ENCODE results near the gene JMJD7.
"Not testable (repeated sequence)": the region's sequence is repeated elsewhere in the genome, so short reads cannot be mapped to it uniquely, and the experiment has no call there.

JMJD7 gene

GRCh38 chr15:41822471-41822870, 5.4 kb upstream of the JMJD7 start:
- no peak for DNase-seq (ENCODE audit: low spot score)

GRCh38 chr15:41822957-41823356, 4.9 kb upstream of the JMJD7 start:
- no peak for DNase-seq (ENCODE audit: low spot score)

DNA sequence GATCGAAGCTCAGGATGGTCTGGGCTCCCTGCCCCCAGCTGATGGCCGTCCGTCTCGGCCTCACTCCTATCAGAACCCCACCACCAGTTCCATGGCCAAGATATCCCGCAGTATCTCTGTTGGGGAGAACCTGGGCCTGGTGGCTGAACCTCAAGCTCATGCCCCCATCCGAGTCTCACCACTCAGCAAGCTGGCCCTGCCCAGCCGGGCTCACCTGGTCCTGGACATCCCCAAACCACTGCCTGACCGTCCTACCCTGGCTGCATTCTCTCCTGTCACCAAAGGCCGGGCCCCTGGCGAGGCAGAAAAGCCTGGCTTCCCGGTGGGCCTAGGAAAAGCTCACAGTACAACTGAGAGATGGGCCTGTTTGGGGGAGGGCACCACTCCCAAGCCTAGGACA, 4.4 kb upstream of the JMJD7 start:
- DNase-seq (ENCODE audit: low spot score), result no peak

DNA sequence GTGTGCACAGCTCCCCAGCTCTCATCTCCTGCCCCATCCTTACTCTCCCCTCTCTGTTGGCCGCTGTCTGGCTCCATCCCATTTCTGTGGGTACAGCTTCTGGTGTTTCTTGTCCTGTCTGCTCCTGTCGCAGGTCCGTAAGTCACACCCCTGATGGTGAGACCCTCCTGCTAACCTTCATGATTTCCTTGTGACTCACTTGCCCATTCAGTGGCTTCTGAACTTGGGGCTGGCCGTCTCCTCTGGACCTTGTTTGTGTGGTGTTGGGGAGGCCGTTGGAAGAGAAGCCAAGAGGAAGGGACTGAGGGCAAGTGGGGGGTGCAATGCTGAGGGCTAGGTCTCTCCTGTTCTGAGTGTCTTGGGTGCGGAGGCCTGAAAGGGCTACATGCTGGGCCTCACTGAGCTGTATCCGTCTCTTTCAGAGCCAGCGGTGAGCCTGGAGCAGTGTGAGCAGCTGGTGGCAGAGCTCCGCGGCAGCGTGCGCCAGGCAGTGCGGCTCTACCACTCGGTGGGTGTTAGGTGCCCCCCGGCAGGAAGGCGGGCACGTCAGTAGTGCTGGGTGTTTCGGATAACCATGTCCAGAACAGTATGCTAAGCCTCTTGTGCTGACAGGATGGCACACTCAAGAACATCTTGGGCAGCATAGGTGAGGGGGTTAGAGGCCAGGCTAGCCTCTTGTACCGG, 3.7 kb upstream of the JMJD7 start:
- DNase-seq (ENCODE audit: low spot score), result no peak

DNA sequence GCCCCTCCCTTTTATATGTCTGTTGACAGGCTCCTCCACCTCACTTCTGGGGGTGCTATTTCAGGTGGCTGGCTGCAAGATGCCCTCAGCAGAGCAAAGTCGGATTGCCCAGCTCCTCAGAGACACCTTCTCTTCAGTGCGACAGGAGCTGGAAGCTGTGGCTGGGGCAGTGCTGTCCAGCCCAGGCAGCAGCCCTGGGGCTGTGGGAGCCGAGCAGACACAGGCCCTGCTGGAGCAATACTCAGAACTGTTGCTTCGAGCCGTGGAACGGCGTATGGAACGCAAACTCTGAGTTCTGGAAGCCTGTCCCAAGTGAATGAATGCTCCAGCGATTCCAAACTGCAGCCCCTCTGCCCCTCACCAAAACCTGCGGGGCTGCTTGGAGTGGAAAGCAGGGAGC, 2.7 kb upstream of the JMJD7 start:
- no peak for DNase-seq (ENCODE audit: low spot score)

- DNase-seq (ENCODE audit: low spot score), result no peak
Observed at GRCh38 chr15:41825572-41826535, 2.0 kb upstream of the JMJD7 start.

GRCh38 chr15:41827290-41827879, 507 bp upstream of the JMJD7 start:
- DNase-seq (ENCODE audit: low spot score), result peak; percentile 46

GRCh38 chr15:41828807-41829141, 882 bp downstream of the JMJD7 start:
- DNase-seq (ENCODE audit: low spot score), result no peak

DNA sequence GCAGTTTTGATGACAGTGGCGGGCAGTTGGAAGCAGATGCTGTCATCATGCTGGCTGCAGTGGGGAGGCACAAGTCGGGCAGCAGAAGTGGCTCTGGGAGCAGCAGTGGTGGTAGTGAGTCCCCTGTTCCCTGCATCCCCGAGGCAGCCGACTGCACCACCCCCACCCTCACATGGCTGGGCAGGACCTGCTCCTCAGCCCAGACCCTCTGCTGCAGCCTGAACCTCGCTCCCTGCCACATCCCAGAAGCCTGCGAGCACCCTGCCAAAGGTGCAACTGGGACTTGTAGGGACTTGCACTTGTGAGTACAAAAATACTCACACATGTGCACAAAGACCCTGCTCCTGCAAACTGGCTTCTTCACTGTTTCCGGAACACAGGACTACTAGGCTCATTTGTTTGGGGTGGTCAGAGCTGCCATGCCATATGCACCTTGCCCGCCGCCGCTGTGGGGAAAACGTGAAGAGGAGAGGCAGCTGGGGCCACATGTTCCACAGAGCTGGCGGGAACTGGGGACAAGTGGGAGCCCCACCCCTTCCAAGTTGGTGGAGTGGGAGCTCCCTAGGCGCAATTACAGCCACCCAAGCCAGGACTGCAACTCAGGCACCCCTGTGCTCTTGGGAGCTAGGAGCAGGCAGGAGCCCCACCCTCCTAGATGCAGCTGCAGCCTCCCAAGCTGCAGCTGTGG, 2.2 kb downstream of the JMJD7 start:
- no peak for DNase-seq (ENCODE audit: low spot score)

DNA sequence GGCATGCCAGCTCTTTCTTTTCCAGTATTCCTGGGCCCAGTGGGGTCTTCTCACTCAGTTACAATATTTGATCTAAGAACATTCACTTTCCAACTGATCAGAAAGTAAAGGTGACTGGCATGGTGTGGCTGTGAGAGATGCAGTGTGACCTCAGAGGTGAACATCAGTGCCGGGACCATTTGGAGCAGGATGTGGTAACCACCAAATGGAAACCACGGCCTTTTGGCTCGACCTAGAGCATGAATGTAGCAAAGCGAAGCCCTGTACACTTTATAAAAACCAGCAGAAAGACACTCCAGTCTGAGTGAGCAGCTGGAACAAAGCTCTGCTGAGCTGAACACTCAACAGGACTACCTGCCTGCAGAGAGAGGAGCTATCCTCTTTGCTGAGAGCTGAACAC, 3.4 kb downstream of the JMJD7 start:
- not testable (repeated sequence) for DNase-seq (ENCODE audit: low spot score)

DNA sequence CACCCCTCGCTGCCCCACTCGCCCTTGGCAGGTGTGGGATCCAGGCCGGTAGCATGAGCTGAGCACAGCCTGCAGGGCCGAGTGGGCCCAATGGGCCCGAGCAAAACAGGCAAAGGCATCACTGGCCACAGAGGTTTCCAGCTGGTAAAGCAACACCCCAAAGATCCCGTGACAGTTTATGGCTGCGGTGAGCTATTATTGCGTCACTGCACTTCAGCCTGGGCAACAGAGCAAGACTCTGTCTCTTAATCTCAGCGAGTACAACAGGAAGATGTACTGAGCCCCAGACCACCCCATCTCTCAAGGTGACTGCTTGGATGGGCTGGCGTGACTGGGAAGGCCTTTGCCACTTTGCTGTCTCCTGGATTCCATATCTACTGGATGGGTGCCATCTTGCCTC, 4.3 kb downstream of the JMJD7 start:
- no peak for DNase-seq (ENCODE audit: low spot score)

DNA sequence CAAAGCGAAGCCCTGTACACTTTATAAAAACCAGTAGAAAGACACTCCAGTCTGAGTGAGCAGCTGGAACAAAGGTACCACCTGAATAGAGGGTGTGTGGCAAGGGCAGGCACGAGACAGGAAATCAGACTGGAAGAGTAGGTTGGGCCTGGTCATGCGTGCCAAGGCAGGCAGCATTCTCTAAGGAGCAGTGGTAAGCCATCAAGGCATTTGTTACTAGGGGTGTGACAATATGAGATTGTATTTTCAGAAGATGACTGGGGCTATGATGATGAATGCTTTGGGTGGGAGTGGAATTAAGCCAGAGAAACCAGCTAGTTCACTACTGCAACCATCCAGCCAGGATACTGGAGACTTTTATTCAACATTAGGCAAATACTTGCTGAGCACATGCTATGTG, 5.0 kb downstream of the JMJD7 start:
- DNase-seq (ENCODE audit: low spot score), result peak; percentile 18

GRCh38 chr15:41834096-41834495, 6.2 kb downstream of the JMJD7 start:
- DNase-seq (ENCODE audit: low spot score), result no peak

- DNase-seq (ENCODE audit: low spot score), result no peak
Observed at GRCh38 chr15:41836073-41836472, 8.2 kb downstream of the JMJD7 start.

GRCh38 chr15:41836713-41837454, 9.0 kb downstream of the JMJD7 start:
- DNase-seq (ENCODE audit: low spot score), result no peak

DNA sequence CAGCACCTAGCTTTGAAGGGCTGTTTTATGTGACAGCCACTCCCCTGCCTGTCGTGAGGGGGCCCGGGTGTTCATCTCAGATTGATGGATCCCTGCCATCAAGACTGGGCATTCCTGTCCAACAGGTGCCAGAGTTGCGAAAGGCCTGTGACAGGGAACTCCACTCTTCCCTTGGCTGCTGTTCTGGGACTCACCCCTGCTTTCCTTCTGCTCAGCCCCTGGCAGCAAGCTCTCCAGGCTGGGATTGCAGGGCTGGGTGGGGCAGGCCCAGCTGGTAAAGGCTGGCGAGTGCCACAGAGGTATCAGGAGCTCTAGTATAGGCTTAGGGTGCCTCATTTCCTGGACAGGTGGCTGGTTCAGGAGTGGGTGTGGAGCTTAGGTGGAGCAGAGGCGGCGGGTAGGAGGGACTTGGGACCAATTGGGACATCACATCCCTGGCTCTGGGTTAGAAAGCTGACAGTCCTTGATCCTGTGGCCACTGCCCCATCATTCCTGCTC, 10.6 kb downstream of the JMJD7 start, which contains the start of gene PLA2G4B:
Gene PLA2G4B, plus strand, starts transcription at position 448 of the 498 bp plus-strand sequence. CDS start 67 bp downstream, outside the sequence.
- no peak for DNase-seq (ENCODE audit: low spot score)

- DNase-seq (ENCODE audit: low spot score), result no peak
Observed at GRCh38 chr15:41839781-41840491, 12.0 kb downstream of the JMJD7 start.

- DNase-seq (ENCODE audit: low spot score), result no peak
Observed at GRCh38 chr15:41840673-41841072, 12.8 kb downstream of the JMJD7 start.

DNA sequence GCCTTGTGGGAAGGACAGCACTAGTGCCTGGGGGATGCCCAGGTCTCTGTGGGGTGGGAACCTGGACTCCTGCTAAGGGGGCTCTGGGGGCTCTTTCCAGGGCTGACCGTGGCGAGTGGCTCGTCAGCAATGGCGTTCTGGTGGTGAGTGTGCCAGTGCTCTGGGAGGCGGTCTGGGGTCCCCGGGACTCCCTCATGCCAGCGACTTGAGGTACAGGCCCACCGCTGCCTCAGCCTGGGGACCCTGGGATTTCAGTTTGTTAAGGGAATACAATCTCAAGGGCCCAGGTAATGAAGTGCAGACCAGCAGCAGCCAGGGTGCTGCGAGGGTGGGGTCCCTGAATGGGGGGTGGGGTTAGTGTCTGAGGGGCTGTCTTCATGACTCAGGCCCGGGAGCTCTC, 13.2 kb downstream of the JMJD7 start:
- no peak for DNase-seq (ENCODE audit: low spot score)

DNA sequence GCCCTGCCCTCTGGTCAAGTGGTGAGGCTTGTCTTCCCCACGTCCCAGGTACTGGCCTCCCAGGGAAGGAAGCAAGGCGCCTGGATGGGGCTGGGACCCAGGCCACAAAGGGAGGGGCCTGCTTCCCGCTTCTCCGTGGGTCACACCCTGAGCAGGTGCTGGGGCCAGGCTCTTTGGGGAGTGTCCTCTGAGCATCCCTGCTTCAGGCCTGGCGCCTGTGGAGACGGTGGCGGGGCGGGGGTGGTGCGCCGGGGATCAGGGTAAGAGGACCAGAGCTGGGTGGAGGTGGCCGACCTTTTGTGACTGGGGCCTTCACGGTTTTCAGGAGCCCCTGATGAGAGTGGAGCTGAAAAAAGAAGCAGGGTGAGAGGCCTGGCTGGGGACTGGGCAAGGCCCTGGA, 14.3 kb downstream of the JMJD7 start:
- no peak for DNase-seq (ENCODE audit: low spot score)

DNA sequence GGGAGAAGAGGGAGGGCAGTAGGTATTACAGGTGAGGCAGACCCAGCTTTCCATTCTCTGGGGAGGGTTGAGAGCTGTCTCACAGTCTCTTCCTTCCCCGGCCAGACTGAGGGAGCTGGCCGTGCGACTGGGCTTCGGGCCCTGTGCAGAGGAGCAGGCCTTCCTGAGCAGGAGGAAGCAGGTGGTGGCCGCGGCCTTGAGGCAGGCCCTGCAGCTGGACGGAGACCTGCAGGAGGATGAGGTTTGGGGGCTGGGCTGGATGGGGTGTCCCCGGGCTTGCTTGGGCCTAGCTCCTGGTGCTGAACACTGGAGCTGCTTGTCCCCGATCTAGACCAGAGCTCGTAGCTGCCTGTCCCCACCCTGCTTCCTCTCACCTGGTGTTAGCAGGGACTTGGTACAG, 15.7 kb downstream of the JMJD7 start:
- no peak for DNase-seq (ENCODE audit: low spot score)
